K562 (cell line): Measurements from ENCODE around the gene CCDC88C. TPM values are rescaled to one million over a fixed set of nuclear protein-coding genes. Genes with fewer than 3 reads are reported as not detected.

Experiments used
- E2F3 ChIP-seq: fragments of 250-450 bp; sonication (Bioruptor Pico); IDR thresholded peaks from 2 replicates; pipeline ENCODE4 v1.4.0; 2020; ENCODE audit warnings: mild to moderate bottlenecking
- HDAC1 ChIP-seq, 2 experiments: fragments of 450-650 bp; IDR thresholded peaks; 2 replicates each; pipeline ENCODE4 v1.6.1; 2016 to 2017; ENCODE audit warnings: inconsistent platforms in 1 of 2, mild to moderate bottlenecking in 1 of 2, moderate library complexity in 1 of 2
- KLF10 ChIP-seq: fragments of 250-450 bp; sonication (Bioruptor Pico); IDR thresholded peaks from 2 replicates; pipeline ENCODE4 v1.6.1; 2021; ENCODE audit warnings: matching md5 sums
- NFIC ChIP-seq: fragments of 450-650 bp; IDR thresholded peaks from 2 replicates; pipeline ENCODE4 v1.6.1; 2017; ENCODE audit warnings: mild to moderate bottlenecking, inconsistent platforms
- SMC3 ChIP-seq: conservative IDR thresholded peaks from 2 replicates; pipeline ENCODE4 v1.6.1; 2011; ENCODE audit warnings: low read depth, low read length, improper control_type of control experiment; ENCODE audit not compliant: insufficient read depth
- ZKSCAN1 ChIP-seq: fragments of 150-350 bp; IDR thresholded peaks from 2 replicates; pipeline ENCODE4 v1.6.1; 2016; ENCODE audit warnings: low read depth, low read length
- ZNF311 ChIP-seq: fragments of 250-450 bp; sonication (Bioruptor Pico); IDR thresholded peaks from 2 replicates; pipeline ENCODE4 v1.4.0; 2020; ENCODE audit warnings: mild to moderate bottlenecking, moderate library complexity
- polyA plus RNA-seq, 8 experiments: library from polyadenylated mRNA; depleted of rRNA in 4 of 8; stranded (reverse) in 5 of 8; unstranded in 3 of 8; fragments of >200 nt; fragmentation: Nextera tagmentation in 2 of 8; fragmentation: Illumina TruSeq in 1 of 8; extraction: Ambion mirVana in 2 of 8; extraction: Trizol in 1 of 8; gene quantifications; 2 replicates each; pipeline versions ENCODE4 v1.2.1 to v1.2.3, GENCODE V29; 2011 to 2014; ENCODE audit warnings: inconsistent platforms in 1 of 8, missing spikeins in 1 of 8
- total RNA-seq, 7 experiments: library from RNA; depleted of rRNA in 6 of 7; stranded (reverse); fragments of >200 nt in 6 of 7; fragmentation: Illumina TruSeq in 2 of 7; extraction: Trizol in 2 of 7; gene quantifications; 2 replicates each; pipeline versions ENCODE4 v1.2.1 to v1.2.3, GENCODE V29; 2011 to 2021; ENCODE audit warnings: low replicate concordance in 1 of 7
- TF ChIP-seq, protein P1 (sequence below): sonication (generic); formaldehyde crosslinking; IDR thresholded peaks from 2 replicates; pipeline ENCODE4 v1.9.0; 2022; ENCODE audit warnings: mild to moderate bottlenecking, missing genetic modification reagents
- TF ChIP-seq, protein P2 (sequence below), 3 experiments: IDR thresholded peaks in 2 of 3; conservative IDR thresholded peaks in 1 of 3; 2 replicates each; pipeline ENCODE4 v1.5.1; 2011 to 2012; ENCODE audit warnings: low read length in 3 of 3, mild to moderate bottlenecking in 3 of 3, control low read depth in 2 of 3, improper control_type of control experiment in 1 of 3, inconsistent platforms in 1 of 3, low read depth in 1 of 3, mixed read lengths in 1 of 3, moderate library complexity in 1 of 3; ENCODE audit not compliant: insufficient read depth in 2 of 3
- TF ChIP-seq, protein P3 (sequence below): fragments of 250-450 bp; sonication (Bioruptor Pico); IDR thresholded peaks from 2 replicates; pipeline ENCODE4 v1.8.0; 2022; ENCODE audit warnings: inconsistent platforms
- TF ChIP-seq, protein P4 (sequence below): sonication (generic); formaldehyde crosslinking; IDR thresholded peaks from 2 replicates; pipeline ENCODE4 v1.8.0; 2022; ENCODE audit warnings: mild to moderate bottlenecking, missing genetic modification reagents
- TF ChIP-seq, protein P5 (sequence below): fragments of 250-450 bp; sonication (Bioruptor Pico); IDR thresholded peaks from 2 replicates; pipeline ENCODE4 v1.4.0; 2020

Gene CCDC88C
- total and polyA plus RNA-seq, 9 of the 15 experiments (the other 6 are each of a cell fraction or from before 2014, with no cell fraction given) = 0.62 to 22.5 (median 10.7) TPM

DNA sequence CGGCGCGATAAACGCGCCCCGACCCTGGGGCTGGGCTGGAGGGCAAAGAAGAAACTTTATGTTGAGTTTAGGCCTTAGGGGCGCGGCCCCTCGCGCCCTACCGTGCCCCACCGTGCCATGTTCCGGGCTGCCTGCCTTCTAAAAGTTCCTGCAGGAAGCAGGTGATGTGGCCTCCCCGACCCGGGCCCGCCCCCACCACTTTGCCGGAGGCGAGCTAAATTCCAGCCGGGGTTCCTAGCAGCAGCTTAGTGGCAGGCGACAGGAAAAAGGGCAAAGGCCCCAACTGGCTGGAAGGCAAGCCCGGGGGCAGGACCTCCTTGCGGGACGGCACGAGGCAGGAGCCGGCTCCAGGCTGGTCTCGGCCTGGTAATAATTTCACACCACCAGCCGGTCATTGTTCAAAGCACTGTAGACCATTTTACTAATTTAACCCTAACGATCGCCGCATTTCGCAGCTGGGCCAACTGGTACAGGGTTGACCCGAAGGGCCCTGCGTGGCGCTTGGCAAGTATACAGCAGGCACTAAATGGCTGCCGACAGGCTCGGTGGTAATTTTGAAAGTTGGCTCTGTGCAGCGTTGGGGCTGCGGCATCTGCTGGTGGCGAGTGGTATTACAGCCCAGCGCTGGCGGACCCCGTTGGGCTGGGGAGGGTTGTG is 895 bp upstream of the CCDC88C start (continued):
- no peak for TF ChIP-seq E2F3 (CRISPR knock-in tag)
- TF ChIP-seq SMC3 = peak; percentile 56
- TF ChIP-seq, protein P1, sequence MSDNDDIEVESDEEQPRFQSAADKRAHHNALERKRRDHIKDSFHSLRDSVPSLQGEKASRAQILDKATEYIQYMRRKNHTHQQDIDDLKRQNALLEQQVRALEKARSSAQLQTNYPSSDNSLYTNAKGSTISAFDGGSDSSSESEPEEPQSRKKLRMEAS = peak; percentile 0; the same call in 1 of the 2 replicates
- TF ChIP-seq ZNF311 (CRISPR knock-in tag) = no peak
- 0 out of 2 replicates have a peak, but pooled peaks have one; percentile 19 for TF ChIP-seq ZKSCAN1
- TF ChIP-seq KLF10 (CRISPR knock-in tag) = no peak
- TF ChIP-seq NFIC = peak; percentile 30
- 0 out of 4 replicates have a peak, but pooled peaks of 1 of the 2 experiments have one; percentile 2 for TF ChIP-seq HDAC1 (IDR thresholded peaks at IDR 0.05)
- TF ChIP-seq, protein P2, sequence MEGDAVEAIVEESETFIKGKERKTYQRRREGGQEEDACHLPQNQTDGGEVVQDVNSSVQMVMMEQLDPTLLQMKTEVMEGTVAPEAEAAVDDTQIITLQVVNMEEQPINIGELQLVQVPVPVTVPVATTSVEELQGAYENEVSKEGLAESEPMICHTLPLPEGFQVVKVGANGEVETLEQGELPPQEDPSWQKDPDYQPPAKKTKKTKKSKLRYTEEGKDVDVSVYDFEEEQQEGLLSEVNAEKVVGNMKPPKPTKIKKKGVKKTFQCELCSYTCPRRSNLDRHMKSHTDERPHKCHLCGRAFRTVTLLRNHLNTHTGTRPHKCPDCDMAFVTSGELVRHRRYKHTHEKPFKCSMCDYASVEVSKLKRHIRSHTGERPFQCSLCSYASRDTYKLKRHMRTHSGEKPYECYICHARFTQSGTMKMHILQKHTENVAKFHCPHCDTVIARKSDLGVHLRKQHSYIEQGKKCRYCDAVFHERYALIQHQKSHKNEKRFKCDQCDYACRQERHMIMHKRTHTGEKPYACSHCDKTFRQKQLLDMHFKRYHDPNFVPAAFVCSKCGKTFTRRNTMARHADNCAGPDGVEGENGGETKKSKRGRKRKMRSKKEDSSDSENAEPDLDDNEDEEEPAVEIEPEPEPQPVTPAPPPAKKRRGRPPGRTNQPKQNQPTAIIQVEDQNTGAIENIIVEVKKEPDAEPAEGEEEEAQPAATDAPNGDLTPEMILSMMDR (IDR thresholded peaks at IDR 0.05 in 2 of 3, conservative IDR thresholded peaks at IDR 0.05 in 1 of 3; ENCODE audit: insufficient read depth in 2 of 3, low read depth in 1 of 3, low read length in 3 of 3) = peak; percentile 76 to 89 (median 82)
- TF ChIP-seq, protein P3, sequence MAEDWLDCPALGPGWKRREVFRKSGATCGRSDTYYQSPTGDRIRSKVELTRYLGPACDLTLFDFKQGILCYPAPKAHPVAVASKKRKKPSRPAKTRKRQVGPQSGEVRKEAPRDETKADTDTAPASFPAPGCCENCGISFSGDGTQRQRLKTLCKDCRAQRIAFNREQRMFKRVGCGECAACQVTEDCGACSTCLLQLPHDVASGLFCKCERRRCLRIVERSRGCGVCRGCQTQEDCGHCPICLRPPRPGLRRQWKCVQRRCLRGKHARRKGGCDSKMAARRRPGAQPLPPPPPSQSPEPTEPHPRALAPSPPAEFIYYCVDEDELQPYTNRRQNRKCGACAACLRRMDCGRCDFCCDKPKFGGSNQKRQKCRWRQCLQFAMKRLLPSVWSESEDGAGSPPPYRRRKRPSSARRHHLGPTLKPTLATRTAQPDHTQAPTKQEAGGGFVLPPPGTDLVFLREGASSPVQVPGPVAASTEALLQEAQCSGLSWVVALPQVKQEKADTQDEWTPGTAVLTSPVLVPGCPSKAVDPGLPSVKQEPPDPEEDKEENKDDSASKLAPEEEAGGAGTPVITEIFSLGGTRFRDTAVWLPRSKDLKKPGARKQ = no peak
- TF ChIP-seq, protein P4, sequence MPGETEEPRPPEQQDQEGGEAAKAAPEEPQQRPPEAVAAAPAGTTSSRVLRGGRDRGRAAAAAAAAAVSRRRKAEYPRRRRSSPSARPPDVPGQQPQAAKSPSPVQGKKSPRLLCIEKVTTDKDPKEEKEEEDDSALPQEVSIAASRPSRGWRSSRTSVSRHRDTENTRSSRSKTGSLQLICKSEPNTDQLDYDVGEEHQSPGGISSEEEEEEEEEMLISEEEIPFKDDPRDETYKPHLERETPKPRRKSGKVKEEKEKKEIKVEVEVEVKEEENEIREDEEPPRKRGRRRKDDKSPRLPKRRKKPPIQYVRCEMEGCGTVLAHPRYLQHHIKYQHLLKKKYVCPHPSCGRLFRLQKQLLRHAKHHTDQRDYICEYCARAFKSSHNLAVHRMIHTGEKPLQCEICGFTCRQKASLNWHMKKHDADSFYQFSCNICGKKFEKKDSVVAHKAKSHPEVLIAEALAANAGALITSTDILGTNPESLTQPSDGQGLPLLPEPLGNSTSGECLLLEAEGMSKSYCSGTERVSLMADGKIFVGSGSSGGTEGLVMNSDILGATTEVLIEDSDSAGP = no peak
- TF ChIP-seq, protein P5, sequence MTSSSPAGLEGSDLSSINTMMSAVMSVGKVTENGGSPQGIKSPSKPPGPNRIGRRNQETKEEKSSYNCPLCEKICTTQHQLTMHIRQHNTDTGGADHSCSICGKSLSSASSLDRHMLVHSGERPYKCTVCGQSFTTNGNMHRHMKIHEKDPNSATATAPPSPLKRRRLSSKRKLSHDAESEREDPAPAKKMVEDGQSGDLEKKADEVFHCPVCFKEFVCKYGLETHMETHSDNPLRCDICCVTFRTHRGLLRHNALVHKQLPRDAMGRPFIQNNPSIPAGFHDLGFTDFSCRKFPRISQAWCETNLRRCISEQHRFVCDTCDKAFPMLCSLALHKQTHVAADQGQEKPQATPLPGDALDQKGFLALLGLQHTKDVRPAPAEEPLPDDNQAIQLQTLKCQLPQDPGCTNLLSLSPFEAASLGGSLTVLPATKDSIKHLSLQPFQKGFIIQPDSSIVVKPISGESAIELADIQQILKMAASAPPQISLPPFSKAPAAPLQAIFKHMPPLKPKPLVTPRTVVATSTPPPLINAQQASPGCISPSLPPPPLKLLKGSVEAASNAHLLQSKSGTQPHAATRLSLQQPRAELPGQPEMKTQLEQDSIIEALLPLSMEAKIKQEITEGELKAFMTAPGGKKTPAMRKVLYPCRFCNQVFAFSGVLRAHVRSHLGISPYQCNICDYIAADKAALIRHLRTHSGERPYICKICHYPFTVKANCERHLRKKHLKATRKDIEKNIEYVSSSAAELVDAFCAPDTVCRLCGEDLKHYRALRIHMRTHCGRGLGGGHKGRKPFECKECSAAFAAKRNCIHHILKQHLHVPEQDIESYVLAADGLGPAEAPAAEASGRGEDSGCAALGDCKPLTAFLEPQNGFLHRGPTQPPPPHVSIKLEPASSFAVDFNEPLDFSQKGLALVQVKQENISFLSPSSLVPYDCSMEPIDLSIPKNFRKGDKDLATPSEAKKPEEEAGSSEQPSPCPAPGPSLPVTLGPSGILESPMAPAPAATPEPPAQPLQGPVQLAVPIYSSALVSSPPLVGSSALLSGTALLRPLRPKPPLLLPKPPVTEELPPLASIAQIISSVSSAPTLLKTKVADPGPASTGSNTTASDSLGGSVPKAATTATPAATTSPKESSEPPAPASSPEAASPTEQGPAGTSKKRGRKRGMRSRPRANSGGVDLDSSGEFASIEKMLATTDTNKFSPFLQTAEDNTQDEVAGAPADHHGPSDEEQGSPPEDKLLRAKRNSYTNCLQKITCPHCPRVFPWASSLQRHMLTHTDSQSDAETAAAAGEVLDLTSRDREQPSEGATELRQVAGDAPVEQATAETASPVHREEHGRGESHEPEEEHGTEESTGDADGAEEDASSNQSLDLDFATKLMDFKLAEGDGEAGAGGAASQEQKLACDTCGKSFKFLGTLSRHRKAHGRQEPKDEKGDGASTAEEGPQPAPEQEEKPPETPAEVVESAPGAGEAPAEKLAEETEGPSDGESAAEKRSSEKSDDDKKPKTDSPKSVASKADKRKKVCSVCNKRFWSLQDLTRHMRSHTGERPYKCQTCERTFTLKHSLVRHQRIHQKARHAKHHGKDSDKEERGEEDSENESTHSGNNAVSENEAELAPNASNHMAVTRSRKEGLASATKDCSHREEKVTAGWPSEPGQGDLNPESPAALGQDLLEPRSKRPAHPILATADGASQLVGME (CRISPR knock-in tag) = no peak
- TF ChIP-seq, all 486 proteins: peak for 47
